H9 (cell line): ENCODE data around the gene FYCO1. TPM values are rescaled to one million over a fixed set of nuclear protein-coding genes. Genes with fewer than 3 reads are reported as not detected.

Source experiments
- DNase-seq: peaks from one replicate; pipeline ENCODE4 v3.0.0-alpha.2; 2017
- H2AFZ ChIP-seq: one replicate; pipeline ENCODE4 v1.6.1; 2013; ENCODE audit warnings: mild to moderate bottlenecking, low read length, control low read depth, moderate library complexity
- H2AK5ac ChIP-seq: 2 replicates; pipeline ENCODE4 v1.6.1; 2013; ENCODE audit warnings: low read length, control low read depth, mixed read lengths; ENCODE audit not compliant: insufficient read length
- H2BK120ac ChIP-seq: one replicate; pipeline ENCODE4 v1.6.1; 2013; ENCODE audit warnings: low read depth, mild to moderate bottlenecking, low read length, control low read depth, inconsistent platforms; ENCODE audit not compliant: poor library complexity, severe bottlenecking
- H2BK12ac ChIP-seq: 2 replicates; pipeline ENCODE4 v1.6.1; 2013; ENCODE audit warnings: low read length, control low read depth, mixed read lengths, low read depth; ENCODE audit not compliant: insufficient read length
- H2BK15ac ChIP-seq: 2 replicates; pipeline ENCODE4 v1.6.1; 2013; ENCODE audit warnings: low read depth, low read length, control low read depth
- H2BK20ac ChIP-seq: one replicate; pipeline ENCODE4 v1.6.1; 2013; ENCODE audit warnings: low read depth, mild to moderate bottlenecking, low read length, control low read depth, inconsistent platforms; ENCODE audit not compliant: poor library complexity, severe bottlenecking
- H2BK5ac ChIP-seq: 2 replicates; pipeline ENCODE4 v1.6.1; 2013; ENCODE audit warnings: low read length, control low read depth, mixed read lengths; ENCODE audit not compliant: insufficient read length
- H3K14ac ChIP-seq: 2 replicates; pipeline ENCODE4 v1.6.1; 2013; ENCODE audit warnings: low read length, control low read depth; ENCODE audit not compliant: insufficient read depth
- H3K18ac ChIP-seq: 2 replicates; pipeline ENCODE4 v1.6.1; 2013; ENCODE audit warnings: low read depth, mild to moderate bottlenecking, mixed read lengths, low read length, control low read depth; ENCODE audit not compliant: insufficient read length
- H3K23ac ChIP-seq: 2 replicates; pipeline ENCODE4 v1.6.1; 2013; ENCODE audit warnings: low read length, control low read depth, mixed read lengths, low read depth; ENCODE audit not compliant: insufficient read length
- H3K23me2 ChIP-seq: 2 replicates; pipeline ENCODE4 v1.6.1; 2013; ENCODE audit warnings: low read depth, mild to moderate bottlenecking, mixed read lengths, low read length, control low read depth; ENCODE audit not compliant: insufficient read length, poor library complexity, severe bottlenecking
- H3K27ac ChIP-seq: 2 replicates; pipeline ENCODE4 v1.5.1; 2013; ENCODE audit warnings: low read length, control low read depth, mixed read lengths, low read depth; ENCODE audit not compliant: insufficient read length
- H3K27me3 ChIP-seq: 2 replicates; pipeline ENCODE4 v1.6.1; 2013; ENCODE audit warnings: low read length, control low read depth, inconsistent platforms; ENCODE audit not compliant: insufficient read depth
- H3K4ac ChIP-seq: 2 replicates; pipeline ENCODE4 v1.6.1; 2013; ENCODE audit warnings: low read depth, mild to moderate bottlenecking, control low read depth, inconsistent platforms, low read length, moderate library complexity
- H3K4me1 ChIP-seq: 2 replicates; pipeline ENCODE4 v1.6.1; 2013; ENCODE audit warnings: low read length, control low read depth, inconsistent platforms; ENCODE audit not compliant: insufficient read depth
- H3K4me2 ChIP-seq: 2 replicates; pipeline ENCODE4 v1.6.1; 2013; ENCODE audit warnings: low read length, control low read depth, mixed read lengths; ENCODE audit not compliant: insufficient read length, insufficient read depth
- H3K56ac ChIP-seq: 2 replicates; pipeline ENCODE4 v1.6.1; 2013; ENCODE audit warnings: low read depth, mild to moderate bottlenecking, mixed read lengths, low read length, control low read depth; ENCODE audit not compliant: insufficient read length
- H3K79me1 ChIP-seq: 2 replicates; pipeline ENCODE4 v1.6.1; 2013; ENCODE audit warnings: low read depth, mild to moderate bottlenecking, moderate library complexity, low read length, control low read depth, inconsistent platforms; ENCODE audit not compliant: insufficient read depth, poor library complexity, severe bottlenecking
- H3K79me2 ChIP-seq: 2 replicates; pipeline ENCODE4 v1.6.1; 2013; ENCODE audit warnings: low read length, control low read depth, inconsistent platforms; ENCODE audit not compliant: insufficient read depth
- H3K9ac ChIP-seq: 2 replicates; pipeline ENCODE4 v1.6.1; 2013; ENCODE audit warnings: low read length, control low read depth, mixed read lengths; ENCODE audit not compliant: insufficient read length; ENCODE audit errors: extremely low read depth
- H3K9me3 ChIP-seq: one replicate; pipeline ENCODE4 v1.6.1; 2013; ENCODE audit warnings: low read depth, low read length, inconsistent platforms; ENCODE audit not compliant: control insufficient read depth
- H3T11ph ChIP-seq: one replicate; pipeline ENCODE4 v1.6.1; 2013; ENCODE audit warnings: mild to moderate bottlenecking, low read length, control low read depth, inconsistent platforms
- H4K20me1 ChIP-seq: one replicate; pipeline ENCODE4 v1.6.1; 2013; ENCODE audit not compliant: control insufficient read depth, insufficient read length, insufficient read depth
- H4K5ac ChIP-seq: 2 replicates; pipeline ENCODE4 v1.6.1; 2013; ENCODE audit warnings: low read depth, mild to moderate bottlenecking, mixed read lengths, low read length, control low read depth; ENCODE audit not compliant: insufficient read length
- H4K8ac ChIP-seq: replicated peaks from 2 replicates; pipeline ENCODE4 v1.6.1; 2013; ENCODE audit warnings: low read length, control low read depth, mixed read lengths, low read depth; ENCODE audit not compliant: insufficient read length
- H4K91ac ChIP-seq: 2 replicates; pipeline ENCODE4 v1.6.1; 2013; ENCODE audit warnings: low read depth, mild to moderate bottlenecking, moderate library complexity, mixed read lengths, low read length, control low read depth; ENCODE audit not compliant: insufficient read length
- H3K27ac Mint-ChIP-seq, 3 experiments: 2 replicates in 2 of 3; 3 replicates in 1 of 3; pipeline ENCODE4 v1.8.0; 2020 to 2021; ENCODE audit warnings: mixed read lengths in 3 of 3, mild to moderate bottlenecking in 1 of 3, moderate library complexity in 1 of 3
- H3K27me3 Mint-ChIP-seq: 2 replicates; pipeline ENCODE4 v1.8.0; 2021; ENCODE audit warnings: low read depth, mild to moderate bottlenecking, moderate library complexity, mixed read lengths
- H3K36me3 Mint-ChIP-seq, 3 experiments: 2 replicates in 2 of 3; 3 replicates in 1 of 3; pipeline ENCODE4 v1.8.0; 2020 to 2021; ENCODE audit warnings: low read depth in 3 of 3, mixed read lengths in 3 of 3; ENCODE audit not compliant: insufficient read depth in 1 of 3
- H3K4me1 Mint-ChIP-seq, 2 experiments: 2 replicates each; pipeline ENCODE4 v1.8.0; 2020; ENCODE audit warnings: mixed read lengths in 2 of 2
- H3K4me3 Mint-ChIP-seq, 2 experiments: 2 replicates in 1 of 2; 3 replicates in 1 of 2; pipeline ENCODE4 v1.8.0; 2020 to 2021; ENCODE audit warnings: mild to moderate bottlenecking in 2 of 2, mixed read lengths in 2 of 2, moderate library complexity in 1 of 2
- H3K9me3 Mint-ChIP-seq, 2 experiments: 2 replicates in 1 of 2; 3 replicates in 1 of 2; pipeline ENCODE4 v1.8.0; 2020; ENCODE audit warnings: mild to moderate bottlenecking in 2 of 2, mixed read lengths in 2 of 2, moderate library complexity in 1 of 2
- WGBS: extraction: QIAGEN DNeasy Blood & Tissue Kit; methylation state at CpG from one replicate; pipeline ENCODE4 v1.1.7; 2013; ENCODE audit warnings: missing lambda C conversion rate, low lambda C conversion rate, mixed read lengths; ENCODE audit not compliant: insufficient read length; ENCODE audit errors: extremely low coverage; 5-methylcytosine and 5-hydroxymethylcytosine counted together
- total RNA-seq: library from RNA; stranded (reverse); gene quantifications from 2 replicates; pipeline ENCODE4 v1.2.1, GENCODE V29; 2021
- TF ChIP-seq, protein P1 (sequence below): fragments of 200-600 bp; sonication (generic); conservative IDR thresholded peaks from 3 replicates; pipeline ENCODE4 v1.8.0; 2021; ENCODE audit warnings: antibody characterized with exemption, mild to moderate bottlenecking

The FYCO1 gene
- total RNA-seq, 1 experiment from 2014 or later, result 10.4 TPM

GRCh38 chr3:46036191-46036590 is 40.6 kb upstream of the FYCO1 start:
- Histone ChIP-seq H4K91ac (no peak overlapping the region), H3K9me3 (no peaks in the 10 kb centered on the region), H4K20me1 (no peaks in the 10 kb centered on the region), H4K5ac (no peak overlapping the region), H2AK5ac (no peak overlapping the region), H3K9ac (no peak overlapping the region), H3K79me1 (no peaks in the 10 kb centered on the region), H3K56ac (no peak overlapping the region), H3K27ac (no peak overlapping the region), H3K4me2 (no peak overlapping the region), H2BK12ac (no peak overlapping the region), H3K14ac (no peak overlapping the region), H2BK15ac (no peak overlapping the region), H2BK20ac (no peak overlapping the region), H3K4ac (no peak overlapping the region), H3K18ac (no peak overlapping the region), H4K8ac (no peak overlapping the region), H3K23me2 (no peaks in the 10 kb centered on the region), H3K4me1 (no peaks in the 10 kb centered on the region), H3T11ph (no peak overlapping the region), H3K79me2 (no peaks in the 10 kb centered on the region), H2AFZ (no peak overlapping the region), H2BK5ac (no peak overlapping the region), H3K27me3 (no peaks in the 10 kb centered on the region), H3K23ac (no peak overlapping the region), H2BK120ac (no peak overlapping the region)
- Mint-ChIP-seq H3K4me1 (no peaks in the 10 kb centered on the region), H3K9me3 (0 out of 5 replicates have a peak, but pooled peaks cover 0 to 4% of the 10 kb centered on the region in 2 experiments), H3K36me3 (no peaks in the 10 kb centered on the region), H3K27me3 (no peaks in the 10 kb centered on the region), H3K27ac (no peak overlapping the region), H3K4me3 (no peak overlapping the region)
- no peak for DNase-seq
- TF ChIP-seq, protein P1, sequence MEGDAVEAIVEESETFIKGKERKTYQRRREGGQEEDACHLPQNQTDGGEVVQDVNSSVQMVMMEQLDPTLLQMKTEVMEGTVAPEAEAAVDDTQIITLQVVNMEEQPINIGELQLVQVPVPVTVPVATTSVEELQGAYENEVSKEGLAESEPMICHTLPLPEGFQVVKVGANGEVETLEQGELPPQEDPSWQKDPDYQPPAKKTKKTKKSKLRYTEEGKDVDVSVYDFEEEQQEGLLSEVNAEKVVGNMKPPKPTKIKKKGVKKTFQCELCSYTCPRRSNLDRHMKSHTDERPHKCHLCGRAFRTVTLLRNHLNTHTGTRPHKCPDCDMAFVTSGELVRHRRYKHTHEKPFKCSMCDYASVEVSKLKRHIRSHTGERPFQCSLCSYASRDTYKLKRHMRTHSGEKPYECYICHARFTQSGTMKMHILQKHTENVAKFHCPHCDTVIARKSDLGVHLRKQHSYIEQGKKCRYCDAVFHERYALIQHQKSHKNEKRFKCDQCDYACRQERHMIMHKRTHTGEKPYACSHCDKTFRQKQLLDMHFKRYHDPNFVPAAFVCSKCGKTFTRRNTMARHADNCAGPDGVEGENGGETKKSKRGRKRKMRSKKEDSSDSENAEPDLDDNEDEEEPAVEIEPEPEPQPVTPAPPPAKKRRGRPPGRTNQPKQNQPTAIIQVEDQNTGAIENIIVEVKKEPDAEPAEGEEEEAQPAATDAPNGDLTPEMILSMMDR, result no peak
- no CpG with 5 or more reads among the region's 1 CpG for whole genome bisulfite sequencing
